ENCODE results near the gene ARHGAP29. TPM values are rescaled to one million over a fixed set of nuclear protein-coding genes. Genes with fewer than 3 reads are reported as not detected.

The ARHGAP29 gene
- total and polyA plus RNA-seq, 2 experiments from 2014 or later: 114 to 152 TPM

DNA sequence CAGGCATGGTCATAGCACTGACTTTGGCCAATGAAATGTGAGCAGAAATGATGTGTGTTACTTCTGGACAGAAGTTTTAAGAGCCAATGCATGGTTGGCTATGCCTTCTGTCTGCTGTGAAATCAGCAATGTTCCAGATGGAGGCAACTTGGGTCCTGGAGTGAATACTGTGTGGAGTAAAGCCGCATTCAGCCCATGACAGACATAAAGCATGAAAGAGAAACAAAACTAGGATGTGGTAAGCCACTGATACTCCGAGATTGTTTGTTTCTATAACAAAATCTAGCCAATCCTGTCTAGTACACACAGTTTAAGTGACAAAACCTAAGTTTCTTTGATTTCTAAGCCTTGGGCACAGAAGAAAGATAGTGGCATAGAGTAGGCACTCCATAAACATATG, 47.1 kb upstream of the ARHGAP29 start:
- H3K9me2 ChIP-seq (ENCODE audit: insufficient read depth): no peaks in the 10 kb centered on the region
- no peaks in the 10 kb centered on the region for H4K20me1 ChIP-seq (ENCODE audit: insufficient read depth)
- no peak overlapping the region for H3K4me3 ChIP-seq
- H3K9me3 ChIP-seq (ENCODE audit: low read depth): no peaks in the 10 kb centered on the region
- H3K36me3 ChIP-seq (ENCODE audit: low read depth): no peaks in the 10 kb centered on the region
- TF ChIP-seq EZH2phosphoT487 (IDR thresholded peaks at IDR 0.05; ENCODE audit: insufficient read depth, low read depth) (no peak), EZH2 (IDR thresholded peaks at IDR 0.05; ENCODE audit: insufficient read depth, poor library complexity, severe bottlenecking) (no peak)
- no peak overlapping the region for H3K4me2 ChIP-seq (ENCODE audit: unreplicated experiment)
- H3K4me1 ChIP-seq (ENCODE audit: insufficient read depth): peaks cover 17% of the 10 kb centered on the region
- no peaks in the 10 kb centered on the region for H3K79me2 ChIP-seq (ENCODE audit: insufficient read depth)
- 84 to 93% methylated on average over 2 of the region's 2 CpGs for WGBS, 2 experiments (ENCODE audit: low coverage in 1 of 2, low lambda C conversion rate in 2 of 2, missing lambda C conversion rate in 2 of 2)
- H3K9ac ChIP-seq: no peak overlapping the region
- no peak for DNase-seq
- peaks cover 19% of the 10 kb centered on the region for H3F3A ChIP-seq (ENCODE audit: insufficient read depth)
- no peak overlapping the region for H2AFZ ChIP-seq
- no peaks in the 10 kb centered on the region for H3K27me3 ChIP-seq (replicated peaks; ENCODE audit: insufficient read depth)
- in situ Hi-C loops (cut with MboI): no loop called here
- no peak overlapping the region for H3K27ac ChIP-seq

GRCh38 chr1:94283462-94283861, 46.1 kb upstream of the ARHGAP29 start:
- H3K9me2 ChIP-seq (ENCODE audit: insufficient read depth): no peaks in the 10 kb centered on the region
- H3K27ac ChIP-seq: no peak overlapping the region
- DNase-seq: no peak
- no peaks in the 10 kb centered on the region for H3K79me2 ChIP-seq (ENCODE audit: insufficient read depth)
- H3K4me1 ChIP-seq (ENCODE audit: insufficient read depth): peaks cover 17% of the 10 kb centered on the region
- no peaks in the 10 kb centered on the region for H3K36me3 ChIP-seq (ENCODE audit: low read depth)
- 0 to 5% methylated on average over 1 of the region's 1 CpG for WGBS, 2 experiments (ENCODE audit: low coverage in 1 of 2, low lambda C conversion rate in 2 of 2, missing lambda C conversion rate in 2 of 2)
- peaks cover 19% of the 10 kb centered on the region for H3F3A ChIP-seq (ENCODE audit: insufficient read depth)
- in situ Hi-C loops (cut with MboI): no loop called here
- no peak overlapping the region for H3K4me3 ChIP-seq
- no peak overlapping the region for H2AFZ ChIP-seq
- no peaks in the 10 kb centered on the region for H3K9me3 ChIP-seq (ENCODE audit: low read depth)
- no peak overlapping the region for H3K9ac ChIP-seq
- no peak overlapping the region for H3K4me2 ChIP-seq (ENCODE audit: unreplicated experiment)
- no peaks in the 10 kb centered on the region for H3K27me3 ChIP-seq (replicated peaks; ENCODE audit: insufficient read depth)
- no peaks in the 10 kb centered on the region for H4K20me1 ChIP-seq (ENCODE audit: insufficient read depth)
- no peak for TF ChIP-seq EZH2 (IDR thresholded peaks at IDR 0.05; ENCODE audit: insufficient read depth, poor library complexity, severe bottlenecking)

- Histone ChIP-seq H3K9ac (no peak overlapping the region), H3F3A (ENCODE audit: insufficient read depth) (peaks cover 19% of the 10 kb centered on the region), H3K9me2 (ENCODE audit: insufficient read depth) (no peaks in the 10 kb centered on the region), H3K4me3 (no peak overlapping the region), H3K4me1 (ENCODE audit: insufficient read depth) (peaks cover 23% of the 10 kb centered on the region), H3K36me3 (ENCODE audit: low read depth) (no peaks in the 10 kb centered on the region), H3K27me3 (replicated peaks; ENCODE audit: insufficient read depth) (no peaks in the 10 kb centered on the region), H3K4me2 (ENCODE audit: unreplicated experiment) (no peak overlapping the region), H3K79me2 (ENCODE audit: insufficient read depth) (no peaks in the 10 kb centered on the region), H3K9me3 (ENCODE audit: low read depth) (no peaks in the 10 kb centered on the region), H3K27ac (no peak overlapping the region), H4K20me1 (ENCODE audit: insufficient read depth) (no peaks in the 10 kb centered on the region), H2AFZ (no peak overlapping the region)
- WGBS, 2 experiments (ENCODE audit: low coverage in 1 of 2, low lambda C conversion rate in 2 of 2, missing lambda C conversion rate in 2 of 2): 96 to 97% methylated on average over 5 of the region's 5 CpGs
- in situ Hi-C loops (cut with MboI): no loop called here
- TF ChIP-seq EZH2phosphoT487 (IDR thresholded peaks at IDR 0.05; ENCODE audit: insufficient read depth, low read depth): no peak
- TF ChIP-seq EZH2 (IDR thresholded peaks at IDR 0.05; ENCODE audit: insufficient read depth, poor library complexity, severe bottlenecking): no peak
- no peak for DNase-seq
Observed at GRCh38 chr1:94282143-94282711, 44.8 kb upstream of the ARHGAP29 start.

GRCh38 chr1:94281361-94282142, 44.2 kb upstream of the ARHGAP29 start:
- in situ Hi-C loops (cut with MboI): no loop called here
- no peaks in the 10 kb centered on the region for H3K27me3 ChIP-seq (replicated peaks; ENCODE audit: insufficient read depth)
- H4K20me1 ChIP-seq (ENCODE audit: insufficient read depth): no peaks in the 10 kb centered on the region
- H3K9me2 ChIP-seq (ENCODE audit: insufficient read depth): no peaks in the 10 kb centered on the region
- no peak overlapping the region for H2AFZ ChIP-seq
- TF ChIP-seq EZH2phosphoT487 (IDR thresholded peaks at IDR 0.05; ENCODE audit: insufficient read depth, low read depth): no peak
- TF ChIP-seq EZH2 (IDR thresholded peaks at IDR 0.05; ENCODE audit: insufficient read depth, poor library complexity, severe bottlenecking): no peak
- no peaks in the 10 kb centered on the region for H3K36me3 ChIP-seq (ENCODE audit: low read depth)
- no peak overlapping the region for H3K4me3 ChIP-seq
- no peak overlapping the region for H3K4me2 ChIP-seq (ENCODE audit: unreplicated experiment)
- 94 to 96% methylated on average over 6 of the region's 6 CpGs for WGBS, 2 experiments (ENCODE audit: low coverage in 1 of 2, low lambda C conversion rate in 2 of 2, missing lambda C conversion rate in 2 of 2)
- H3K4me1 ChIP-seq (ENCODE audit: insufficient read depth): peaks cover 29% of the 10 kb centered on the region
- DNase-seq: no peak
- no peak overlapping the region for H3K27ac ChIP-seq
- peaks cover 24% of the 10 kb centered on the region for H3F3A ChIP-seq (ENCODE audit: insufficient read depth)
- no peaks in the 10 kb centered on the region for H3K79me2 ChIP-seq (ENCODE audit: insufficient read depth)
- no peak overlapping the region for H3K9ac ChIP-seq
- H3K9me3 ChIP-seq (ENCODE audit: low read depth): no peaks in the 10 kb centered on the region
